Dedifferentiated amniotic fluid mesenchymal stem cell (primary cell): ENCODE results near the gene HSPG2.
"Not testable (repeated sequence)": the region's sequence is repeated elsewhere in the genome, so short reads cannot be mapped to it uniquely, and the experiment has no call there.

Experiments
- DNase-seq: peaks from one replicate; pipeline ENCODE4 v3.0.0-alpha.2; 2016; ENCODE audit errors: extremely low spot score

The HSPG2 gene

DNA sequence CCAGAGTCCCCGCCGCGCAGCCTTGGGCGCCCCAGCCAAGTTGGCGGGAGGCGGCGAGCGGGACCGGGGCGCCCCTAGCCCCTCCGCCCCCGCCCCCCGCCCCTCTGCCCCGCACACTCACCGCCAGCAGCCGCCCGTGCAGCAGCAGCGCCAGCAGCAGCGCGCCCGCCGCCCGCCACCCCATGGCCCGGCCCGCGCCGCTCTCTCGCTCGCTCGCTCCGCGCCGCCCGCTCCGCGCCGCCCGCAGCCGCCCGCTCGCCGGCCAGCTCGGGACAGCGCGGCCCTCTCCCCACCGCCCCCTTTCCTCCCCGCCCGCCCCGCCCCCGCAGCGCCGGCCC, at the start of gene HSPG2:
TSS of gene HSPG2 (minus strand) at position 277 of the 338 bp plus-strand sequence. CDS start at position 184, 93 bp downstream.
- no peak for DNase-seq

GRCh38 chr1:21986386-21986785, 49.3 kb upstream of the HSPG2 start:
- DNase-seq: not testable (repeated sequence)

- not testable (repeated sequence) for DNase-seq
Observed at GRCh38 chr1:21985893-21986292, 48.8 kb upstream of the HSPG2 start.

- DNase-seq: not testable (repeated sequence)
Observed at GRCh38 chr1:21983539-21983938, 46.4 kb upstream of the HSPG2 start.

DNA sequence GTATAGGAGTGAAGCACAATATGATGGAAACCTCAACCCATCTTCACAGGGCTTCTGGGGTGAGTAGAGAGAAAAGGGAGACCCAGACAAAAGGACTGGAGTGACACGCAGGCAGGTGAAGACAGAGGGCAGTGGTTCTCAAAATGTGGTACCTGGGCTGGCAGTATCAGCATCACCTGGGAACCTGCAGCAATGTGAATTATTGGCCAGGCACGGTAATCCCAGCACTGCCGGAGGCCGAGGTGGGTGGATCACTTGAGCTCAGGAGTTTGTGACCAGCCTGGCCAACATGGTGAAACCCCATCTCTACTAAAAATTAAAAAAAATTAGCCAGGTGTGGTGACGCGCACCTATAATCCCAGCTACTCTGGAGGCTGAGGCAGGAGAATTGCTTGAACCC, 45.0 kb upstream of the HSPG2 start:
- DNase-seq: not testable (repeated sequence)

DNA sequence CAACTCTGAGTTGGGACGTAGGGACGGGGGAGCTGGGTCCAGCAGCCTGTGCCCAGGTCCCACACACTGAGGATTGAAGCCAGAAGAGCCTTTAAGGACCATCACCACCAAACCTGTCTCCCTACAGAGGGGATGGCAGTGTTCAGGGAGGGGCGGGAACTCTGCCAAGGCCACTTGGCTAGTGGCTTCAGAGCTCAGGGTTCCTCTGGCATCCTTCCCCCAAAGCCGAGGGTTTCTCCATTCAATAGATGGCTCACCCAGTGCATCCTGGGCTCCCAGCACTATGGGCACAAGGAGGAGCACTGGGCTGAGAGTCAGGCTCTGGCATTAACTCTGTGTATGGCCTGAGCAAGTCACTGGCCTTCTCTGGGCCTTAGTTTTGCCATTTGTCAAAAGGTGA, 44.1 kb upstream of the HSPG2 start:
- DNase-seq: not testable (repeated sequence)

GRCh38 chr1:21980515-21981220, 43.6 kb upstream of the HSPG2 start:
- not testable (repeated sequence) for DNase-seq

DNA sequence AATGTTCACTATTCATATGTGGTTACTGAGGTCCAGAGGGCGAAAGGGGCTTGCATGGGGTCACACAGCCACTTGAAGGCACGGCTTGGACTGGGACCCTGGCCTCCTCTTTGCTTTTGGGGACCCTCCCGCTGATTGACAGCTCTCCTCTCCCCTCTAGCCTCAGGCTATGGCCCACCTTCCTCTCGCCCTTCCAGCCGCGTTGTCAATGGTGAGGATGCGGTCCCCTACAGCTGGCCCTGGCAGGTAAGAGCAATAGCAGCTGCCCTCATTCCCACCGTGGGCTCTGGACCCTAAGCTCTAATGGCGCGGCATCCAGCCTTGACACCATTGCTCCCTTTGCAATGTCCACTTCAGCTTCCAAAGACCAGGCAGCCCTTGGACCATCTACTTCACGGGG, 41.1 kb upstream of the HSPG2 start:
- DNase-seq: not testable (repeated sequence)

DNA sequence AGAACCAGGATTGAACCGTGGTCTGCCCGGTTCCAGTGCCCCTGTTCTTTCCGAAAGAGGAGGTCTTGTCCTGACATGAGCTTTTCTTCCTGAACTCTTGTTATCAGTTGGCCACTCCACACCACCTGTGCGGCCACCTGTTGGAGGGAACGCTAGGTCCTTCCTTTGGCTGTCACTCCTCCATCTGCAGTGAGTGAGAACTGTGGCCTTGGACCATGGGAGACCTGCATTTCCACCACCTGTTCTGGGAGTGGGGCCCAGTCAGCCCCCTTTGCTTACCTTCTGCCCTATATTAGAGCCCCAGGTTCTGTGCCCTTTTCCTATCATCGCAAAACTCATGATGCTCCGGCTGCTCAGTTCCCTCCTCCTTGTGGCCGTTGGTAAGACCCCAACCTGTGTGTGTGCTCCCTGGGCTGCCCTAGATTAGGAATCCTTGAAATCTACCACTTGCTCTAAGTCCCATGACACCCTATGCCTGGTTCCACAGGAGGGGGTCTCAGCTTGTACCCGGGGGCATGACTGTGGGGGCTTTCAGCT, 39.7 kb upstream of the HSPG2 start, which contains the start of gene CELA3B:
TSS of gene CELA3B (plus strand) at position 320 of the 537 bp plus-strand sequence. CDS start at position 338, 18 bp downstream.
- not testable (repeated sequence) for DNase-seq

- DNase-seq: not testable (repeated sequence)
Observed at GRCh38 chr1:21975296-21975695, 38.2 kb upstream of the HSPG2 start.

DNA sequence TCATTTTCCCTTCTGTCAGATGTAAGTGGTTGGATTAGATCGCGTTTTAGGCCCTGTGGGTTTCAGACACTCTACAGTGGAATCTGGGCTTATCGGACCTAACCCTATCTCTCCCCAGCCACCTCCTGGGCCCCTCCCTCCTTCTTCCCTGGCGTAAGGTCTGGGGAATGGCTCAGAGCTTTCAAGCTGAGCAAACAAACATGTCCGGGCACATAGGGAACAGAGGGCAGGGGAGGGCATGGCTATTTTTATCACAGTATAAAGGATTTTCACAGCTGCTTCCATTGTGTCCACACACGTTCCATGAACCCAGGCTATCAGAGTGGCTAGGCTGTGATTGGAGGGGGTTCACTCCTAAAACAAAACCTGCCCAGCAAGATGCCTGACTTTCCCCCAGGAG, 37.6 kb upstream of the HSPG2 start:
- not testable (repeated sequence) for DNase-seq

GRCh38 chr1:21973948-21974347, 36.8 kb upstream of the HSPG2 start:
- DNase-seq: not testable (repeated sequence)

- DNase-seq: not testable (repeated sequence)
Observed at GRCh38 chr1:21972973-21973441, 35.9 kb upstream of the HSPG2 start.

GRCh38 chr1:21970523-21970922, 33.4 kb upstream of the HSPG2 start:
- not testable (repeated sequence) for DNase-seq

DNA sequence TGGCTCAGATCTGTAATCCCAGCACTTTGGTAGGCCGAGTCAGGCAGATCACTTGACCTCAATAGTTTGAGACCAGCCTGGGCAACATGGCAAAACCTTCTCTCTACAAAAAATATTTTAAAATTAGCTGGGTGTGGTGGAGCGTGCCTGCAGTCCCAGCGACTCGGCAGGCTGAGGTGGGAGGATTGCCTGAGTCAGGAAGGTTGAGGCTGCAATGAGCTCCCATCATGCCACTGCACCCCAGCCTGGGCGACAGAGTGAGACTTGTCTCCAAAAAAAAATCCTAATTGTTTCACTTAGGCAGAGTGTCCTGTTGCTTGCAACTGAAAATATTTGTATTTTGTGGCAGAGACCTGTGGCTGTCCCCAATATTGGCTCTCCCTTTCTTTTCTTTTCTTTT, 32.0 kb upstream of the HSPG2 start:
- not testable (repeated sequence) for DNase-seq

GRCh38 chr1:21967216-21967615, 30.1 kb upstream of the HSPG2 start:
- not testable (repeated sequence) for DNase-seq

DNA sequence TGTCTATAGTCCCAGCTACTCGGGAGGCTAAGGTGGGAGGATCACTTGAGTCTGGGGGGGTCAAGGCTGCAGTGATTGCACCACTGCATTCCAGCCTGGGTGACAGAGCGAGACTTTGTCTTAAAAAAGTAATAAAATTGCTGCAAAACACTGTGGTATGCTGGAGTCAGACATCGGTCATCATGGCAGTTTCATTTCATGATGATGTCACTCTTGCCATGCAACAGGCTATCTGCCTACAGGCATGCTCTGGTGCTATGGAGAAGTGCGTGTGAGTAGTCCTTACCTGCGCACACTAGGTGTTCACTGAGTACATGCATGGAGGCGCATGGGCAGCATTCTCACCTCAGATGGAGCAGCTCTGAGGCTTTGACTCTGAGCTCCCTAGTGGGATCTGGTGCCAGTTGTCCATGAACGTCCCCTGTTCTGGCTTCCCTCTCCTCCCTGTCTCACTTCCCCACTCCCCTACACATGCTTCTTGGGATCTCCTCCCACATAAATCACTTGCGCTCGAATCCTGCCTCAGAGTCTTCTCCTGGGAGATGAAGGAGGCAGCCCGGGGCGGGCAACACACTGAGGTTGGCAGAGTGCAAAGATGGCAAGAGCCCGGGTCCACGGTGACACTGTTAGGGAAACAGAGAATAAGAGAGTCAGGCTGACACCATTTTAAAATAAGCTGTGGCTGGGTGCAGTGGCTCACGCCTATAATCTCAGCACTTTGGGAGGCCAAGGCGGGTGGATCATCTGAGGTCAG, 29.3 kb upstream of the HSPG2 start:
- DNase-seq: peak; percentile 36

DNA sequence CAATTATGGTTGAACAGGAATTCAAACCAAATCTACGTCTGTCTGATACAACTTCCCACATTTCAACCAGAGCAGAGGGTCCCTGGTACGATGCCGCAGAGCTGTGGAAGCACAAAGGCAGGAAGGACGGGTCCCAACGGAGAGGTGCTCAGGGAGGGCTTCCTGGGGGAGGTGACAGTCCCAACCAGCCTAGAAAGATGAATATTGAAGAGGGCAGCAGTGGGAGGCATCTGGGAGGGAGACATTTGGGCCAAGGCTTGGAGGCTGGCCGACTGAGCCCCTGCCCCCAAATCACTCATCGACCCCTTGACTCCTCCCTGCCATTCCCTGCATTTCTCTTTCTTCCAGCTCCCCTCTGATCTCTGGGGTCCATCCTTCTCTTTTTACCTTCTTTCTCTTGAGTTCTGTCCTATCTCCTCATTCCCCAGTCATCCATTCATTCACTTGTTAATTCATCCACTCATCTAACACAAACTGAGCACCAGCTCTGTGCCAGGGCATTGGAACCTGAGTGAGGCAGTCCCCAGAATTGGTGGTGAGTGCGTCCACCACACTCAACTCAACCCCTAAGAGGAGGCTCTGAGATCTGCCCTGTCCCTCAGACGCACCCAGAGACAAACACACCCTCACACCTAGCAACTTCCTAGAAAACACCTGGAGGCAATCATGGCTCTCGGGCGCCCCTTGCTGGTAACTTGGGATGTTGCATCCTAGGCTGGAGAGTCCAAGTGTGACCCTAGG, 26.5 kb upstream of the HSPG2 start:
- peak; percentile 70 for DNase-seq

DNA sequence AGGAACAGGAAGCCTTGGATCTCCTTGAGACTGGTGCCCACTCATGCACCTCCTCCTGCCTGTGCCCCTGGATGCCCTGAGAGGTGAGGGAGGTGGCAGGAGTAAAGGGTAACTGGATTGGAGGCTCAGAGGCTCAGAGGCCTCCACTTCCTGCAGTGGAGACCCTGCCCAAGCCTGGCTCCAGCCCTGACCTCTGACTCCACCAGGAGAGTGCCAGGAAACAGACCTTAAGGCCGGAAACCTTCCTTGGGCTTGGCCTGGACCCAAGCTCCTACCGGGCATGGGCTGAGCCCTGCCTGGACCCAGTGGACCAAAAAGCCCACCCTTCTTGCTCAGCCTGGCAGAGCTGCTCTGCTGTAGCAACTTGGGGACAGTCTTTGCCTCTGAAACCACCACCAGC, 24.7 kb upstream of the HSPG2 start:
- DNase-seq: no peak

- no peak for DNase-seq
Observed at GRCh38 chr1:21961337-21961736, 24.2 kb upstream of the HSPG2 start.

GRCh38 chr1:21956720-21957552, 19.8 kb upstream of the HSPG2 start:
- no peak for DNase-seq
